ENCODE results near the gene MAPK12.

- no peak; the same call in 1 of the 2 replicates for TF ChIP-seq CTCF (conservative IDR thresholded peaks at IDR 0.05; ENCODE audit: low read length)
- TF ChIP-seq EZH2phosphoT487 (IDR thresholded peaks at IDR 0.05; ENCODE audit: borderline replicate concordance), result no peak
These were observed 9.9 kb downstream of the MAPK12 start for GRCh38 chr22:50251477-50252081.
